ENCODE data around the gene BLOC1S4. TPM values are rescaled to one million over a fixed set of nuclear protein-coding genes. Genes with fewer than 3 reads are reported as not detected.

Gene BLOC1S4
- total and polyA plus RNA-seq, 2 experiments from 2014 or later: 23.9 to 35.2 TPM

DNA sequence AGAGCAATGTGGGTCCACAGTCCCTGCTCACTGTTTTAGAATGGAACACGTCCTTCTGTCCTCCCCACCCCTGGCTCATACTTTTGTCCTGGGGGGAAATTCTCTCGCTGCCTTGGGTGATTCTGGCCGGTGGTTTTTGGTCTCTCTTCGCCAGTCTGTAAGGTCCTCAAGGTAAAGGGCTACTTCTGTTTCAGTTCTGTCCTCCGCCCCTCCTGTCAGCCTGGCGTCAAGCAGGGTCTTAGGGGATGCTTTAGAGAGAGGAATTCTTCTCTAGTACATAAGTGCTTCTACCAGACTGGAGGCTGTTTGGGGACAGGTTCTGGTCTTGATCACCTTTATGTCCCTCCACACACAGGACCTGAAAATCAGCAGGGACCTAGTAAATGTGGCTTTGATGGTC, 5.7 kb upstream of the BLOC1S4 start:
- Histone ChIP-seq H3K36me3 (ENCODE audit: insufficient read depth) (peaks cover 11% of the 10 kb centered on the region), H3K27ac (ENCODE audit: low read depth) (no peak overlapping the region), H3K4me1 (ENCODE audit: insufficient read depth) (peaks cover 20% of the 10 kb centered on the region), H3K4me2 (peak overlapping the region; percentile 93), H3F3A (replicated peaks; ENCODE audit: low read depth) (no peaks in the 10 kb centered on the region), H3K9me2 (ENCODE audit: insufficient read depth) (no peaks in the 10 kb centered on the region), H3K27me3 (ENCODE audit: insufficient read depth) (no peaks in the 10 kb centered on the region; the same call in 1 of the 2 replicates), H3K4me3 (peak overlapping the region; percentile 84), H3K79me2 (replicated peaks; ENCODE audit: insufficient read depth) (peaks cover 42% of the 10 kb centered on the region), H2AFZ (peak overlapping the region; percentile 94), H4K20me1 (replicated peaks; ENCODE audit: insufficient read depth) (peaks cover 21% of the 10 kb centered on the region; the same call in 1 of the 2 replicates)
- TF ChIP-seq JUNB (IDR thresholded peaks at IDR 0.05; ENCODE audit: unreplicated experiment) (no peak), ZNF114 (CRISPR knock-in tag; IDR thresholded peaks at IDR 0.05) (no peak), STAT1 (IDR thresholded peaks at IDR 0.05; ENCODE audit: unreplicated experiment) (no peak)
- Mint-ChIP-seq H3K4me3 (peak overlapping the region; percentile 100), H3K9me3 (peaks cover 7% of the 10 kb centered on the region; the same call in 2 of the 3 replicates), H3K27ac (no peak overlapping the region), H3K27me3 (ENCODE audit: insufficient read depth, low read depth, poor library complexity) (no peaks in the 10 kb centered on the region), H3K36me3 (ENCODE audit: low read depth) (peaks cover 30% of the 10 kb centered on the region), H3K4me1 (peaks cover 25% of the 10 kb centered on the region)
- DNase-seq (ENCODE audit: low spot score): no peak
- peak; percentile 68 for ATAC-seq

DNA sequence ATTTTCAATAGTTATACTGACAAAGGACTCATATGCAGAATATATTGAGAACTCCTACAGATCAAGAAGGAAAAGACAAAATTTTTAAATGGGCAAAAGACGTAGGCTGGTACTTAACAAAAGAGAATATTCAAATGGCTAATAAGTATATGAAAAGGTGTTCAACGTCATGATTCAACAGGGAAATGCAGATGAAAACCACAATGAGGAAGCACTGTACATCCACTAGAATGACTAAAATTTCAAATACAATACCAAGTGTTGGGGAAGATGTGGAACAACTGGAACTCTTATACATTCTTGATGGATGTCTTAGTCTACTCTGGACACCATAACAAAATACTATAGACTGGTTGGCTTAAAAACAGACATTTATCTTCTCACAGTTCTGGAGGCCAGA, 5.0 kb upstream of the BLOC1S4 start:
- H3K4me1 Mint-ChIP-seq: peaks cover 25% of the 10 kb centered on the region
- peaks cover 28% of the 10 kb centered on the region for H3K36me3 Mint-ChIP-seq (ENCODE audit: low read depth)
- H3K27ac Mint-ChIP-seq: no peak overlapping the region
- Histone ChIP-seq H3K36me3 (ENCODE audit: insufficient read depth) (peaks cover 11% of the 10 kb centered on the region), H3K27ac (ENCODE audit: low read depth) (no peak overlapping the region), H3K4me3 (no peak overlapping the region), H3K79me2 (replicated peaks; ENCODE audit: insufficient read depth) (peaks cover 35% of the 10 kb centered on the region), H3K27me3 (ENCODE audit: insufficient read depth) (no peaks in the 10 kb centered on the region; the same call in 1 of the 2 replicates), H4K20me1 (replicated peaks; ENCODE audit: insufficient read depth) (peaks cover 20% of the 10 kb centered on the region; the same call in 1 of the 2 replicates), H3K4me1 (ENCODE audit: insufficient read depth) (peaks cover 20% of the 10 kb centered on the region), H3F3A (replicated peaks; ENCODE audit: low read depth) (no peaks in the 10 kb centered on the region), H3K4me2 (0 out of 2 replicates have a peak overlapping the region, but pooled peaks have one; percentile 93), H3K9me2 (ENCODE audit: insufficient read depth) (no peaks in the 10 kb centered on the region), H2AFZ (no peak overlapping the region)
- ATAC-seq (no peak), DNase-seq (ENCODE audit: low spot score) (no peak)
- peaks cover 5% of the 10 kb centered on the region for H3K27me3 Mint-ChIP-seq (ENCODE audit: insufficient read depth, low read depth, poor library complexity)
- peak overlapping the region; percentile 100; the same call in 1 of the 3 replicates for H3K4me3 Mint-ChIP-seq
- peaks cover 10% of the 10 kb centered on the region; the same call in 2 of the 3 replicates for H3K9me3 Mint-ChIP-seq
- TF ChIP-seq STAT1 (IDR thresholded peaks at IDR 0.05; ENCODE audit: unreplicated experiment) (no peak), ZNF114 (CRISPR knock-in tag; IDR thresholded peaks at IDR 0.05) (no peak), POLR2AphosphoS5 (IDR thresholded peaks at IDR 0.05; ENCODE audit: low read depth) (no peak), CREB1 (CRISPR knock-in tag; IDR thresholded peaks at IDR 0.05; ENCODE audit: low read depth) (no peak)
- TF ChIP-seq, protein P1, sequence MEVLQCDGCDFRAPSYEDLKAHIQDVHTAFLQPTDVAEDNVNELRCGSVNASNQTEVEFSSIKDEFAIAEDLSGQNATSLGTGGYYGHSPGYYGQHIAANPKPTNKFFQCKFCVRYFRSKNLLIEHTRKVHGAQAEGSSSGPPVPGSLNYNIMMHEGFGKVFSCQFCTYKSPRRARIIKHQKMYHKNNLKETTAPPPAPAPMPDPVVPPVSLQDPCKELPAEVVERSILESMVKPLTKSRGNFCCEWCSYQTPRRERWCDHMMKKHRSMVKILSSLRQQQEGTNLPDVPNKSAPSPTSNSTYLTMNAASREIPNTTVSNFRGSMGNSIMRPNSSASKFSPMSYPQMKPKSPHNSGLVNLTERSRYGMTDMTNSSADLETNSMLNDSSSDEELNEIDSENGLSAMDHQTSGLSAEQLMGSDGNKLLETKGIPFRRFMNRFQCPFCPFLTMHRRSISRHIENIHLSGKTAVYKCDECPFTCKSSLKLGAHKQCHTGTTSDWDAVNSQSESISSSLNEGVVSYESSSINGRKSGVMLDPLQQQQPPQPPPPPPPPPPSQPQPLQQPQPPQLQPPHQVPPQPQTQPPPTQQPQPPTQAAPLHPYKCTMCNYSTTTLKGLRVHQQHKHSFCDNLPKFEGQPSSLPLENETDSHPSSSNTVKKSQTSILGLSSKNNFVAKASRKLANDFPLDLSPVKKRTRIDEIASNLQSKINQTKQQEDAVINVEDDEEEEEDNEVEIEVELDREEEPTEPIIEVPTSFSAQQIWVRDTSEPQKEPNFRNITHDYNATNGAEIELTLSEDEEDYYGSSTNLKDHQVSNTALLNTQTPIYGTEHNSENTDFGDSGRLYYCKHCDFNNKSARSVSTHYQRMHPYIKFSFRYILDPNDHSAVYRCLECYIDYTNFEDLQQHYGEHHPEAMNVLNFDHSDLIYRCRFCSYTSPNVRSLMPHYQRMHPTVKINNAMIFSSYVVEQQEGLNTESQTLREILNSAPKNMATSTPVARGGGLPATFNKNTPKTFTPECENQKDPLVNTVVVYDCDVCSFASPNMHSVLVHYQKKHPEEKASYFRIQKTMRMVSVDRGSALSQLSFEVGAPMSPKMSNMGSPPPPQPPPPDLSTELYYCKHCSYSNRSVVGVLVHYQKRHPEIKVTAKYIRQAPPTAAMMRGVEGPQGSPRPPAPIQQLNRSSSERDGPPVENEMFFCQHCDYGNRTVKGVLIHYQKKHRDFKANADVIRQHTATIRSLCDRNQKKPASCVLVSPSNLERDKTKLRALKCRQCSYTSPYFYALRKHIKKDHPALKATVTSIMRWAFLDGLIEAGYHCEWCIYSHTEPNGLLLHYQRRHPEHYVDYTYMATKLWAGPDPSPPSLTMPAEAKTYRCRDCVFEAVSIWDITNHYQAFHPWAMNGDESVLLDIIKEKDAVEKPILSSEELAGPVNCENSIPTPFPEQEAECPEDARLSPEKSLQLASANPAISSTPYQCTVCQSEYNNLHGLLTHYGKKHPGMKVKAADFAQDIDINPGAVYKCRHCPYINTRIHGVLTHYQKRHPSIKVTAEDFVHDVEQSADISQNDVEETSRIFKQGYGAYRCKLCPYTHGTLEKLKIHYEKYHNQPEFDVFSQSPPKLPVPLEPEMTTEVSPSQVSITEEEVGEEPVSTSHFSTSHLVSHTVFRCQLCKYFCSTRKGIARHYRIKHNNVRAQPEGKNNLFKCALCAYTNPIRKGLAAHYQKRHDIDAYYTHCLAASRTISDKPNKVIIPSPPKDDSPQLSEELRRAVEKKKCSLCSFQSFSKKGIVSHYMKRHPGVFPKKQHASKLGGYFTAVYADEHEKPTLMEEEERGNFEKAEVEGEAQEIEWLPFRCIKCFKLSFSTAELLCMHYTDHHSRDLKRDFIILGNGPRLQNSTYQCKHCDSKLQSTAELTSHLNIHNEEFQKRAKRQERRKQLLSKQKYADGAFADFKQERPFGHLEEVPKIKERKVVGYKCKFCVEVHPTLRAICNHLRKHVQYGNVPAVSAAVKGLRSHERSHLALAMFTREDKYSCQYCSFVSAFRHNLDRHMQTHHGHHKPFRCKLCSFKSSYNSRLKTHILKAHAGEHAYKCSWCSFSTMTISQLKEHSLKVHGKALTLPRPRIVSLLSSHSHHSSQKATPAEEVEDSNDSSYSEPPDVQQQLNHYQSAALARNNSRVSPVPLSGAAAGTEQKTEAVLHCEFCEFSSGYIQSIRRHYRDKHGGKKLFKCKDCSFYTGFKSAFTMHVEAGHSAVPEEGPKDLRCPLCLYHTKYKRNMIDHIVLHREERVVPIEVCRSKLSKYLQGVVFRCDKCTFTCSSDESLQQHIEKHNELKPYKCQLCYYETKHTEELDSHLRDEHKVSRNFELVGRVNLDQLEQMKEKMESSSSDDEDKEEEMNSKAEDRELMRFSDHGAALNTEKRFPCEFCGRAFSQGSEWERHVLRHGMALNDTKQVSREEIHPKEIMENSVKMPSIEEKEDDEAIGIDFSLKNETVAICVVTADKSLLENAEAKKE (CRISPR knock-in tag; IDR thresholded peaks at IDR 0.05): no peak
- TF ChIP-seq, protein P2, sequence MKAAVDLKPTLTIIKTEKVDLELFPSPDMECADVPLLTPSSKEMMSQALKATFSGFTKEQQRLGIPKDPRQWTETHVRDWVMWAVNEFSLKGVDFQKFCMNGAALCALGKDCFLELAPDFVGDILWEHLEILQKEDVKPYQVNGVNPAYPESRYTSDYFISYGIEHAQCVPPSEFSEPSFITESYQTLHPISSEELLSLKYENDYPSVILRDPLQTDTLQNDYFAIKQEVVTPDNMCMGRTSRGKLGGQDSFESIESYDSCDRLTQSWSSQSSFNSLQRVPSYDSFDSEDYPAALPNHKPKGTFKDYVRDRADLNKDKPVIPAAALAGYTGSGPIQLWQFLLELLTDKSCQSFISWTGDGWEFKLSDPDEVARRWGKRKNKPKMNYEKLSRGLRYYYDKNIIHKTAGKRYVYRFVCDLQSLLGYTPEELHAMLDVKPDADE (IDR thresholded peaks at IDR 0.05): no peak
- TF ChIP-seq, protein P3, sequence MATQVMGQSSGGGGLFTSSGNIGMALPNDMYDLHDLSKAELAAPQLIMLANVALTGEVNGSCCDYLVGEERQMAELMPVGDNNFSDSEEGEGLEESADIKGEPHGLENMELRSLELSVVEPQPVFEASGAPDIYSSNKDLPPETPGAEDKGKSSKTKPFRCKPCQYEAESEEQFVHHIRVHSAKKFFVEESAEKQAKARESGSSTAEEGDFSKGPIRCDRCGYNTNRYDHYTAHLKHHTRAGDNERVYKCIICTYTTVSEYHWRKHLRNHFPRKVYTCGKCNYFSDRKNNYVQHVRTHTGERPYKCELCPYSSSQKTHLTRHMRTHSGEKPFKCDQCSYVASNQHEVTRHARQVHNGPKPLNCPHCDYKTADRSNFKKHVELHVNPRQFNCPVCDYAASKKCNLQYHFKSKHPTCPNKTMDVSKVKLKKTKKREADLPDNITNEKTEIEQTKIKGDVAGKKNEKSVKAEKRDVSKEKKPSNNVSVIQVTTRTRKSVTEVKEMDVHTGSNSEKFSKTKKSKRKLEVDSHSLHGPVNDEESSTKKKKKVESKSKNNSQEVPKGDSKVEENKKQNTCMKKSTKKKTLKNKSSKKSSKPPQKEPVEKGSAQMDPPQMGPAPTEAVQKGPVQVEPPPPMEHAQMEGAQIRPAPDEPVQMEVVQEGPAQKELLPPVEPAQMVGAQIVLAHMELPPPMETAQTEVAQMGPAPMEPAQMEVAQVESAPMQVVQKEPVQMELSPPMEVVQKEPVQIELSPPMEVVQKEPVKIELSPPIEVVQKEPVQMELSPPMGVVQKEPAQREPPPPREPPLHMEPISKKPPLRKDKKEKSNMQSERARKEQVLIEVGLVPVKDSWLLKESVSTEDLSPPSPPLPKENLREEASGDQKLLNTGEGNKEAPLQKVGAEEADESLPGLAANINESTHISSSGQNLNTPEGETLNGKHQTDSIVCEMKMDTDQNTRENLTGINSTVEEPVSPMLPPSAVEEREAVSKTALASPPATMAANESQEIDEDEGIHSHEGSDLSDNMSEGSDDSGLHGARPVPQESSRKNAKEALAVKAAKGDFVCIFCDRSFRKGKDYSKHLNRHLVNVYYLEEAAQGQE (IDR thresholded peaks at IDR 0.05; ENCODE audit: unreplicated experiment): no peak
- TF ChIP-seq, protein P4, sequence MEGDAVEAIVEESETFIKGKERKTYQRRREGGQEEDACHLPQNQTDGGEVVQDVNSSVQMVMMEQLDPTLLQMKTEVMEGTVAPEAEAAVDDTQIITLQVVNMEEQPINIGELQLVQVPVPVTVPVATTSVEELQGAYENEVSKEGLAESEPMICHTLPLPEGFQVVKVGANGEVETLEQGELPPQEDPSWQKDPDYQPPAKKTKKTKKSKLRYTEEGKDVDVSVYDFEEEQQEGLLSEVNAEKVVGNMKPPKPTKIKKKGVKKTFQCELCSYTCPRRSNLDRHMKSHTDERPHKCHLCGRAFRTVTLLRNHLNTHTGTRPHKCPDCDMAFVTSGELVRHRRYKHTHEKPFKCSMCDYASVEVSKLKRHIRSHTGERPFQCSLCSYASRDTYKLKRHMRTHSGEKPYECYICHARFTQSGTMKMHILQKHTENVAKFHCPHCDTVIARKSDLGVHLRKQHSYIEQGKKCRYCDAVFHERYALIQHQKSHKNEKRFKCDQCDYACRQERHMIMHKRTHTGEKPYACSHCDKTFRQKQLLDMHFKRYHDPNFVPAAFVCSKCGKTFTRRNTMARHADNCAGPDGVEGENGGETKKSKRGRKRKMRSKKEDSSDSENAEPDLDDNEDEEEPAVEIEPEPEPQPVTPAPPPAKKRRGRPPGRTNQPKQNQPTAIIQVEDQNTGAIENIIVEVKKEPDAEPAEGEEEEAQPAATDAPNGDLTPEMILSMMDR (conservative IDR thresholded peaks at IDR 0.05; ENCODE audit: low read depth in 2 of 2): no peak

All from GM23338 (cell line).